NCI-H446 treated with DMSO at 0.1 percent for 48 hours (cell line): ENCODE results near the gene SOX15.

Experiments
- DNase-seq: peaks from one replicate; lab custom pipeline; 2025; lab: John Stamatoyannopoulos, UW

The SOX15 gene

DNA sequence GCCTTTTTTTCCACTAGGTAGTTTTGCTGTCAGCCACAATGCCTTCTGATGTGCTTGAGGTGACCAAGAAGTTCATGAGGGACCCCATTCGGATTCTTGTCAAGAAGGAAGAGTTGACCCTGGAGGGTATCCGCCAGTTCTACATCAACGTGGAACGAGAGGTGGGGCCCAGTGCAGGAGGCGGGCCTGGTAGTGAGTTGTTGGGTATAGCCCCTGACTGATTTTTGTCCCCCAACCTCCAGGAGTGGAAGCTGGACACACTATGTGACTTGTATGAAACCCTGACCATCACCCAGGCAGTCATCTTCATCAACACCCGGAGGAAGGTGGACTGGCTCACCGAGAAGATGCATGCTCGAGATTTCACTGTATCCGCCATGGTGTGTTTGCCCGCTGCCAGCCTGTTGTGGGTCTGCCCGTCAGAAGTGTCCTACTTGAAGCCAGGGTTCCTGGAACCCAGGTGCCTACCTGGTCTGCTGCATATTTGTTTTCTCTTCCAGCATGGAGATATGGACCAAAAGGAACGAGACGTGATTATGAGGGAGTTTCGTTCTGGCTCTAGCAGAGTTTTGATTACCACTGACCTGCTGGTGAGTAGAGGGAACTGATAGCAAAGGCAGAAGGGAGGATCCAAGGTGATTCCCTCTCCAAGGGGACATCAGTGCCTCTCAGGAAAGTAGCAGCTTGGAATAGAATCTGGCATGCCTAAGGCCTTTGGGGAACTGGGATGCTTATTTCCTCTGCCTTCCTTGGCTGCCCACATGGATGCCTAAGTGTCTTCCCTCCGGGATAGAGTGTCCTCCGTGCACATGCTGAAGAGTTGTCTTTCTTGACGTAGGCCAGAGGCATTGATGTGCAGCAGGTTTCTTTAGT, 12.3 kb downstream of the SOX15 start:
- no peak for DNase-seq

GRCh38 chr17:7576432-7576937, 13.4 kb downstream of the SOX15 start:
- no peak for DNase-seq

- no peak for DNase-seq
Observed at GRCh38 chr17:7575959-7576358, 13.9 kb downstream of the SOX15 start.

- no peak for DNase-seq
Observed at GRCh38 chr17:7575481-7575883, 14.4 kb downstream of the SOX15 start.

DNA sequence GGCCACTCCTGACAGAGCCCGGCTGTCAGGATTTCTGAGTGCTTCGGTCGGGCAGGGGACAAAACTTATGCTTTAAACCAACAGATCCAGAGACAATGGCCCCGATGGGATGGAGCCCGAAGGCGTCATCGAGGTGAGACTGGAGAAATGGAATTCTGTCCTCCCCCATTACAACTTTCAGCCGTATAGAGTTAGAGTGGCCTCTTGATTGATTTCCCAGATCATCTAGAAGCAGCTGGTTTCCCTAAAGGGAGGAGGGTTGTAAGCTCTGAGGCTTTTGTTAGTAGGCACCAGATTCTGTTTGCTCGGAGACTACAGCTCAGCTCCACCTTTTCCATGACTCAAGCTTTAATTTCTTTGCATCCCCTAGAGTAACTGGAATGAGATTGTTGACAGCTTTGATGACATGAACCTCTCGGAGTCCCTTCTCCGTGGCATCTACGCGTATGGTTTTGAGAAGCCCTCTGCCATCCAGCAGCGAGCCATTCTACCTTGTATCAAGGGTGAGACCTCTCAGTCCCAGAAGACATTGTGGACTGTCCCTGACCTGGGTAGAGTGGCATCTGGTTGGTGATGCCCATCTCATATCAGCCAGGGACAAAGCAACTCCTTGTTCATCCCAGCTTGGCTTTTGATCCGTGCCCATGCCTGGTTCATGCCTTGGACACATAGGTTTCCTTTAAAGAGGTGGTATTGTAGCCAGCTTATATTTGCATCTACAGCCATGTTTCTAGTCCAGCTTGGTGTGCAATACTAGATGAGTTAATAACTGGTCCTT, 15.5 kb downstream of the SOX15 start:
- no peak for DNase-seq

- DNase-seq: peak; percentile 53
Observed at GRCh38 chr17:7573324-7574080, 16.4 kb downstream of the SOX15 start.

DNA sequence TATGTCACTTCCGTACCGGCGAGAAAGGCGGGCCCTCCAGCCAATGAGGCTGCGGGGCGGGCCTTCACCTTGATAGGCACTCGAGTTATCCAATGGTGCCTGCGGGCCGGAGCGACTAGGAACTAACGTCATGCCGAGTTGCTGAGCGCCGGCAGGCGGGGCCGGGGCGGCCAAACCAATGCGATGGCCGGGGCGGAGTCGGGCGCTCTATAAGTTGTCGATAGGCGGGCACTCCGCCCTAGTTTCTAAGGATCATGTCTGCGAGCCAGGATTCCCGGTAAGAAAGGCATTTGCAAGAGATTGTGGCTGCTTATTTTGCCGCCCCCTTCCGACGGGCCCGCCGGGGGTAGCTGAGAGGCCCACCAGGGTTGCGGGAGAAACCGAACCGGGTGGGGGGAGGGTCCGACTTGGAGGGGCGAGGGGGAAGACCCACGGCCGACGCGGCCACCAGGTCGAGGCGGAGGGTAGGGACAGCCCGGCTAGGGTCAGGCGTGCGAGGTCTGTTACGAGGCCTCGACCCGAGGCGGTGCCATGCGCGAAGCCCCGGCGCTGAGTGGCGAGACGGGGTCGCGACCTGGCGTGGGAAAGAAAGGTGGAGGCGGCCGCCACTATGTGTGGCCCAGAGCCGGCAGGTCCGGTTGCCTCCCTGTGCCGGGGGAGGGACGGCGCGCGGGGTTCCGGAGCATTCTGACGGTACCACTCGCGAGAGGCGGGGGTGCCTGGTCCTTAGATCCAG, 17.1 kb downstream of the SOX15 start:
- peak; percentile 98 for DNase-seq

DNA sequence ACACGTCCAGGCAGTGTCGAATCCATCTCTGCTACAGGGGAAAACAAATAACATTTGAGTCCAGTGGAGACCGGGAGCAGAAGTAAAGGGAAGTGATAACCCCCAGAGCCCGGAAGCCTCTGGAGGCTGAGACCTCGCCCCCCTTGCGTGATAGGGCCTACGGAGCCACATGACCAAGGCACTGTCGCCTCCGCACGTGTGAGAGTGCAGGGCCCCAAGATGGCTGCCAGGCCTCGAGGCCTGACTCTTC, 17.6 kb downstream of the SOX15 start:
- no peak for DNase-seq

DNA sequence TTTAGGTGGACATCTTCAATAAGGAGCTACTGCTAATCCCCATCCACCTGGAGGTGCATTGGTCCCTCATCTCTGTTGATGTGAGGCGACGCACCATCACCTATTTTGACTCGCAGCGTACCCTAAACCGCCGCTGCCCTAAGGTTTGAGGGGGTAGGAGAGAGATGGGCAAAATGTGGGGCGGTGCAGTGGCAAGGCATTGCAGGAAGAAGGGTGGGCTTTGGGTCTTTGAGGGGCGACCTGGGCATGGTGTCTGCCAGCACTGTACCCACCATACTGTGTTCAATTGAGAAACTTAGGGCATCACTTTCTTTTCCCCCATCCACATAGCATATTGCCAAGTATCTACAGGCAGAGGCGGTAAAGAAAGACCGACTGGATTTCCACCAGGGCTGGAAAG, 19.5 kb downstream of the SOX15 start:
- DNase-seq: no peak

- DNase-seq: no peak
Observed at GRCh38 chr17:7569571-7569970, 20.3 kb downstream of the SOX15 start.

GRCh38 chr17:7563115-7563869, 26.6 kb downstream of the SOX15 start:
- no peak for DNase-seq

DNA sequence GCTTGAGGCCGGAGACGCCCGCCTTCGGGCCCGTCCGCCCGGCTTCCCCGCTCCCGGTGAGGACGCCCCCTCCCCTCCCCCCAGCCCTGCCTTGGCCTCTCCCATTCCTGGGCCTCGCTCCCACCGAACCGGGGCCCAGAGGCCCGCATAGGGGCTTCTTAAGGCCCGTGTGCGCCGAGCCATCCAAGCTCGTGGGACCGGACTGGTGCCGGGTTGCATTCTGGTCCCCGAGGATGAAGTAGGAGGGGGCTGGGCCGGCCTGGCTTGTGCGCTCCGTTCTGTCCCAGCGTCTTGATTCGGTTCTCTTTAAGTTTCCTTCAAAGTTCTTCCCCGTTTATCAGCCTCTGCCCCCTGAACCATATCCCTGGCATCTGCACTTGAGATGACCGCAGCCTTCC, 27.7 kb downstream of the SOX15 start:
- DNase-seq: no peak

GRCh38 chr17:7561589-7562207, 28.2 kb downstream of the SOX15 start, which contains the start of gene SENP3:
Gene SENP3 (plus strand): TSS chr17:7561919. CDS start chr17:7563077, 1,158 bp downstream.
- DNase-seq: peak; percentile 65

- DNase-seq: peak; percentile 63
Observed at GRCh38 chr17:7561028-7561575, 28.8 kb downstream of the SOX15 start.

DNA sequence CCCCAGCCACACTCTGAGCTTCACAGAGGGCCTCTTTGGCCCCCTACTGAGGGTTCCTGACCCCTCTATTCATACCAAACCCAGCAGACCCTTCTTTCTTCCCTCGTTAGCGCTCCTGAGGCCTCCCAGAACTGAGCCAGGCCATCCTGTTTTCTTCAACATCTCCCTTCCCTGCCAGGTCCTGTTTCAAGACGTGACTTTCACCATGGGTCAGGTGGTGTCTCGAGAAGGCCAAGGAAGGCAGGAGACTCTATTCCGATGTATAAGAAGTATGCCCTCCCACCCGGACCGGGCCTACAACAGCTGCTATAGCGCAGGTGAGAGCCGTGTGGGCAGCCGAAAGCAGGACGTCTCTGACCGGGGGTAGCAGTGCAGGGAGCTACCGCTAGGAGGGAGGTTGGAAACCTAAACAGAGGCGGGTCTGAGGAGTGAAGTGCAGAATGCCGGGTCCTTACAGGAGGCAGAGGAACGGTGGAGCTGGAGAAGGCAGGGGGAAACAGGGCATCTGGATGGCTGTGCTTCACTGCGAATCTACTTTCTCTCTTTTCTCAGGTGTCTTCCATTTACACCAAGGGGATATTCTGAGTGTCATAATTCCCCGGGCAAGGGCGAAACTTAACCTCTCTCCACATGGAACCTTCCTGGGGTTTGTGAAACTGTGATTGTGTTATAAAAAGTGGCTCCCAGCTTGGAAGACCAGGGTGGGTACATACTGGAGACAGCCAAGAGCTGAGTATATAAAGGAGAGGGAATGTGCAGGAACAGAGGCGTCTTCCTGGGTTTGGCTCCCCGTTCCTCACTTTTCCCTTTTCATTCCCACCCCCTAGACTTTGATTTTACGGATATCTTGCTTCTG, 29.5 kb downstream of the SOX15 start:
- DNase-seq: no peak

DNA sequence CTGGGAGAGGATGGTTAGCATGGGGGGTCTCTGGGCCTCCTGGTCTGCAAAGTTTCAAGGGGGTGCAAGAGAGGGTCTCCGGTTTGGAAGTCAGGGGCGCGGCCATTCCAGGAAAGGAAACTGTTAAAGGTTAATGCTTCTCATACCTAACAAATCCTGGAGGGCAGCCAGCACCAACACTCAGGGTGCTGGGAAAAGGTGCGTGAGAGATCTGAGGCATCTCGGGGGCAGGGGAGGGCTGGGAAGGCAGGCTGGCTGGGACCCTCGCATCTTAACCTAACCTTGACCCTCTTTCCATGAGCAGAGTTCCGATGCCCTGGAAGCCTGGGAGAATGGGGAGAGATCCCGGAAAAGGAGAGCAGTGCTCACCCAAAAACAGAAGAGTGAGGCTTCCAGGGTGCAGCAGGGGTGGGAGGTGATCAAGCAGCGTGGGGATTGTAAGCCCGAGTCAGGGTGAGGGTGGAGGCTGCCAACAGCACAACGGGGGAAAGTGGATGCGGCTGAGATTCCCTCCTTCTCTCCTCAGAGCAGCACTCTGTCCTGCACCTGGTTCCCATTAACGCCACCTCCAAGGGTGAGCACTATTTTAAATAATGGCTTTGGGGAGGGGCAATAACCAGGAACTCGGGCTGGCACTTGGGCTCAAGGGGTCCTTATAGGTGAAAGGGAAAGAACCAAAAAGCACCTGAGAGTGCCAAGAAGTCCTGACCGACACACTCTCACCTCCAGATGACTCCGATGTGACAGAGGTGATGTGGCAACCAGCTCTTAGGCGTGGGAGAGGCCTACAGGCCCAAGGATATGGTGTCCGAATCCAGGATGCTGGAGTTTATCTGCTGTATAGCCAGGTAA, 30.3 kb downstream of the SOX15 start:
- DNase-seq: no peak

DNA sequence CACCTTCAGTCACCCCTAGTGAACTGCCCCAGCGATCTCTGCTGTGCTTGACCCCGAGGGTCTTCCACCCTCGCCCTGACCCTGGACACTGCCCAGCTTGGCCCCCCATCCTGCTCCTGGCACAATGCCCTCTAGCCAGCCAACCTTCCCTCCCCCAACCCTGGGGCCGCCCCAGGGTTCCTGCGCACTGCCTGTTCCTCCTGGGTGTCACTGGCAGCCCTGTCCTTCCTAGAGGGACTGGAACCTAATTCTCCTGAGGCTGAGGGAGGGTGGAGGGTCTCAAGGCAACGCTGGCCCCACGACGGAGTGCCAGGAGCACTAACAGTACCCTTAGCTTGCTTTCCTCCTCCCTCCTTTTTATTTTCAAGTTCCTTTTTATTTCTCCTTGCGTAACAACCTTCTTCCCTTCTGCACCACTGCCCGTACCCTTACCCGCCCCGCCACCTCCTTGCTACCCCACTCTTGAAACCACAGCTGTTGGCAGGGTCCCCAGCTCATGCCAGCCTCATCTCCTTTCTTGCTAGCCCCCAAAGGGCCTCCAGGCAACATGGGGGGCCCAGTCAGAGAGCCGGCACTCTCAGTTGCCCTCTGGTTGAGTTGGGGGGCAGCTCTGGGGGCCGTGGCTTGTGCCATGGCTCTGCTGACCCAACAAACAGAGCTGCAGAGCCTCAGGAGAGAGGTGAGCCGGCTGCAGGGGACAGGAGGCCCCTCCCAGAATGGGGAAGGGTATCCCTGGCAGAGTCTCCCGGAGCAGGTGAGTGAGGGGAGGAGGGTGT, 31.2 kb downstream of the SOX15 start, which contains the start of gene TNFSF13:
TNFSF13 (plus strand) TSS at position 207 of the 776 bp plus-strand sequence; CDS start at position 497, 290 bp downstream.
- DNase-seq: no peak
